ENCODE results near the gene GRAMD1B. TPM values are rescaled to one million over a fixed set of nuclear protein-coding genes. Genes with fewer than 3 reads are reported as not detected.

GRAMD1B gene
- polyA plus RNA-seq, 3 donors, result 3.2 to 13.9 (median 3.3) TPM

- no peak overlapping the region for H2AFZ ChIP-seq (ENCODE audit: insufficient read depth, low read depth, low read length, poor library complexity, severe bottlenecking)
- peak overlapping the region in 1 of 2 donors; percentile 39 for H3K27ac ChIP-seq (ENCODE audit: low read depth in 1 of 2, low read length in 2 of 2)
- intact Hi-C loops (cut with micrococcal nuclease), result loop anchor here in 1 of 2 donors (5.0 kb wide), 1 partner anchor 38 kb away; no protein-coding TSS in a partner anchor
- Mint-ChIP-seq H3K4me1 (peaks cover 51% of the 10 kb centered on the region), H3K4me3 (no peak overlapping the region), H3K9me3 (peaks cover 0 to 2% (median 0%) of the 10 kb centered on the region in 7 donors), H3K27ac (peak overlapping the region; percentile 0 to 86 (median 22)), H3K27me3 (ENCODE audit: low read depth in 3 of 3) (peaks cover 0 to 4% (median 2%) of the 10 kb centered on the region in 3 donors), H3K36me3 (peaks cover 0 to 4% of the 10 kb centered on the region in 2 donors)
- DNase-seq, result peak; percentile 17 to 66 (median 37)
- H3K4me3 ChIP-seq (replicated peaks in 1 of 3; ENCODE audit: low read depth in 2 of 3, low read length in 3 of 3), result no peak overlapping the region
- no peaks in the 10 kb centered on the region for H3K27me3 ChIP-seq (ENCODE audit: control insufficient read depth in 2 of 2, insufficient read depth in 2 of 2, low read length in 2 of 2)
- TF ChIP-seq, protein P1, sequence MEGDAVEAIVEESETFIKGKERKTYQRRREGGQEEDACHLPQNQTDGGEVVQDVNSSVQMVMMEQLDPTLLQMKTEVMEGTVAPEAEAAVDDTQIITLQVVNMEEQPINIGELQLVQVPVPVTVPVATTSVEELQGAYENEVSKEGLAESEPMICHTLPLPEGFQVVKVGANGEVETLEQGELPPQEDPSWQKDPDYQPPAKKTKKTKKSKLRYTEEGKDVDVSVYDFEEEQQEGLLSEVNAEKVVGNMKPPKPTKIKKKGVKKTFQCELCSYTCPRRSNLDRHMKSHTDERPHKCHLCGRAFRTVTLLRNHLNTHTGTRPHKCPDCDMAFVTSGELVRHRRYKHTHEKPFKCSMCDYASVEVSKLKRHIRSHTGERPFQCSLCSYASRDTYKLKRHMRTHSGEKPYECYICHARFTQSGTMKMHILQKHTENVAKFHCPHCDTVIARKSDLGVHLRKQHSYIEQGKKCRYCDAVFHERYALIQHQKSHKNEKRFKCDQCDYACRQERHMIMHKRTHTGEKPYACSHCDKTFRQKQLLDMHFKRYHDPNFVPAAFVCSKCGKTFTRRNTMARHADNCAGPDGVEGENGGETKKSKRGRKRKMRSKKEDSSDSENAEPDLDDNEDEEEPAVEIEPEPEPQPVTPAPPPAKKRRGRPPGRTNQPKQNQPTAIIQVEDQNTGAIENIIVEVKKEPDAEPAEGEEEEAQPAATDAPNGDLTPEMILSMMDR (IDR thresholded peaks at IDR 0.05), result no peak
- peaks cover 25% of the 10 kb centered on the region for H3K79me2 ChIP-seq (ENCODE audit: insufficient read depth, low read length)
- no peaks in the 10 kb centered on the region for H3K9me3 ChIP-seq (replicated peaks in 1 of 2; ENCODE audit: control insufficient read depth in 1 of 2, insufficient read depth in 1 of 2, low read length in 2 of 2)
- no peaks in the 10 kb centered on the region for H3K36me3 ChIP-seq (replicated peaks in 1 of 2; ENCODE audit: control insufficient read depth in 1 of 2, insufficient read depth in 2 of 2, low read length in 2 of 2)
- peaks cover 20% of the 10 kb centered on the region in 2 donors for H3K4me1 ChIP-seq (ENCODE audit: control insufficient read depth in 1 of 2, insufficient read depth in 2 of 2, low read length in 2 of 2)
- no peak overlapping the region for H3K4me2 ChIP-seq (replicated peaks; ENCODE audit: extremely low read depth, low read length, poor library complexity, severe bottlenecking)
- H4K20me1 ChIP-seq (ENCODE audit: insufficient read depth, low read length), result peaks cover 60% of the 10 kb centered on the region
- no peak overlapping the region for H3K9ac ChIP-seq (ENCODE audit: insufficient read depth, low read length, poor library complexity, severe bottlenecking)
- WGBS (ENCODE audit: insufficient coverage), result 65% methylated on average over 8 of the region's 16 CpGs
Observed at GRCh38 chr11:123549926-123550917, 120.2 kb downstream of the GRAMD1B start.

DNA sequence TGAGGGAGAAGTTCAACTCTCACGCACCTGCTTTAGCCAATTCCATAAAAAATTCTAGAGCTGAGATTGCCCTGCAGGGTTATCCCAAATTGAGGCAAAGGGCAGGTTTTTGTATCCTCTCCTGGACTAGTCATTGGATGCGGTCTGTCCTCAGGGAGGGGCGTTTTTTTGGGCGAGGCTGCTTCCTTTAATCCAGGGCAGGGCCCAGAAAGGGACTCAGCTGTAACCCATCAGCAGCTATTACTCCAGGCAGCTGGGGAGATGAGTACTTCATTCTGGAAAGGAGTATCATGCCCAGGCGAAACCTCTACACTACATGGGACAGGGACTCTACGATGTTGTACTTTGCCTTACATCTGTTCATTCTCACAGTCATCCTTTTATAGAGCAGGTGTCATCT lies 121.0 kb downstream of the GRAMD1B start:
- H3K4me1 ChIP-seq (ENCODE audit: control insufficient read depth in 1 of 2, insufficient read depth in 2 of 2, low read length in 2 of 2), result peaks cover 20% of the 10 kb centered on the region in 2 donors
- no peak overlapping the region for H3K4me3 Mint-ChIP-seq
- H3K27ac ChIP-seq (ENCODE audit: low read depth in 1 of 2, low read length in 2 of 2), result no peak overlapping the region
- H3K27ac Mint-ChIP-seq, result no peak overlapping the region
- peaks cover 0 to 2% (median 0%) of the 10 kb centered on the region in 7 donors for H3K9me3 Mint-ChIP-seq
- no peak overlapping the region for H3K9ac ChIP-seq (ENCODE audit: insufficient read depth, low read length, poor library complexity, severe bottlenecking)
- H3K79me2 ChIP-seq (ENCODE audit: insufficient read depth, low read length), result peaks cover 28% of the 10 kb centered on the region
- H2AFZ ChIP-seq (ENCODE audit: insufficient read depth, low read depth, low read length, poor library complexity, severe bottlenecking), result no peak overlapping the region
- peaks cover 61% of the 10 kb centered on the region for H4K20me1 ChIP-seq (ENCODE audit: insufficient read depth, low read length)
- H3K4me3 ChIP-seq (replicated peaks in 1 of 3; ENCODE audit: low read depth in 2 of 3, low read length in 3 of 3), result no peak overlapping the region
- no peaks in the 10 kb centered on the region for H3K27me3 ChIP-seq (ENCODE audit: control insufficient read depth in 2 of 2, insufficient read depth in 2 of 2, low read length in 2 of 2)
- H3K4me1 Mint-ChIP-seq, result peaks cover 50% of the 10 kb centered on the region
- peaks cover 0 to 4% of the 10 kb centered on the region in 2 donors for H3K36me3 Mint-ChIP-seq
- TF ChIP-seq, protein P1 (IDR thresholded peaks at IDR 0.05), result no peak
- peaks cover 0 to 4% (median 0%) of the 10 kb centered on the region in 3 donors for H3K27me3 Mint-ChIP-seq (ENCODE audit: low read depth in 3 of 3)
- no peaks in the 10 kb centered on the region for H3K9me3 ChIP-seq (replicated peaks in 1 of 2; ENCODE audit: control insufficient read depth in 1 of 2, insufficient read depth in 1 of 2, low read length in 2 of 2)
- no peak overlapping the region for H3K4me2 ChIP-seq (replicated peaks; ENCODE audit: extremely low read depth, low read length, poor library complexity, severe bottlenecking)
- intact Hi-C loops (cut with micrococcal nuclease), result loop anchor here in 1 of 2 donors (5.0 kb wide), 1 partner anchor 39 kb away; no protein-coding TSS in a partner anchor
- no peak for DNase-seq
- no CpG with 5 or more reads among the region's 6 CpGs for WGBS (ENCODE audit: insufficient coverage)
- no peaks in the 10 kb centered on the region for H3K36me3 ChIP-seq (replicated peaks in 1 of 2; ENCODE audit: control insufficient read depth in 1 of 2, insufficient read depth in 2 of 2, low read length in 2 of 2)

Measured in CD14-positive monocyte (primary cell).